GM21786 (cell line): ENCODE results near the gene GPATCH2L.

Experiments used
- ATAC-seq: cut with Tn5 transposase; IDR thresholded peaks from one replicate; pipeline ENCODE4 v1.9.1; 2021; ENCODE audit not compliant: unreplicated experiment

The GPATCH2L gene

GRCh38 chr14:76253111-76253510 lies 101.4 kb downstream of the GPATCH2L start:
- ATAC-seq, result no peak

GRCh38 chr14:76256545-76256944 lies 104.8 kb downstream of the GPATCH2L start:
- no peak for ATAC-seq

- no peak for ATAC-seq
These were observed 105.5 kb downstream of the GPATCH2L start for GRCh38 chr14:76257111-76257803.

GRCh38 chr14:76257842-76258397 lies 106.2 kb downstream of the GPATCH2L start:
- no peak for ATAC-seq

GRCh38 chr14:76259029-76259735 lies 107.5 kb downstream of the GPATCH2L start:
- no peak for ATAC-seq

GRCh38 chr14:76260749-76261148 lies 109.0 kb downstream of the GPATCH2L start:
- ATAC-seq, result no peak

GRCh38 chr14:76261371-76261811 lies 109.7 kb downstream of the GPATCH2L start:
- no peak for ATAC-seq

GRCh38 chr14:76262641-76263040 lies 110.9 kb downstream of the GPATCH2L start:
- ATAC-seq, result no peak
